ENCODE measurements around the gene GABPA. TPM values are rescaled to one million over a fixed set of nuclear protein-coding genes. Genes with fewer than 3 reads are reported as not detected.
"Not testable (repeated sequence)": the region's sequence is repeated elsewhere in the genome, so short reads cannot be mapped to it uniquely, and the experiment has no call there.

The GABPA gene
- total and polyA plus RNA-seq, 4 donors: 5.4 to 19.4 (median 11.5) TPM

- TF ChIP-seq, protein P1, sequence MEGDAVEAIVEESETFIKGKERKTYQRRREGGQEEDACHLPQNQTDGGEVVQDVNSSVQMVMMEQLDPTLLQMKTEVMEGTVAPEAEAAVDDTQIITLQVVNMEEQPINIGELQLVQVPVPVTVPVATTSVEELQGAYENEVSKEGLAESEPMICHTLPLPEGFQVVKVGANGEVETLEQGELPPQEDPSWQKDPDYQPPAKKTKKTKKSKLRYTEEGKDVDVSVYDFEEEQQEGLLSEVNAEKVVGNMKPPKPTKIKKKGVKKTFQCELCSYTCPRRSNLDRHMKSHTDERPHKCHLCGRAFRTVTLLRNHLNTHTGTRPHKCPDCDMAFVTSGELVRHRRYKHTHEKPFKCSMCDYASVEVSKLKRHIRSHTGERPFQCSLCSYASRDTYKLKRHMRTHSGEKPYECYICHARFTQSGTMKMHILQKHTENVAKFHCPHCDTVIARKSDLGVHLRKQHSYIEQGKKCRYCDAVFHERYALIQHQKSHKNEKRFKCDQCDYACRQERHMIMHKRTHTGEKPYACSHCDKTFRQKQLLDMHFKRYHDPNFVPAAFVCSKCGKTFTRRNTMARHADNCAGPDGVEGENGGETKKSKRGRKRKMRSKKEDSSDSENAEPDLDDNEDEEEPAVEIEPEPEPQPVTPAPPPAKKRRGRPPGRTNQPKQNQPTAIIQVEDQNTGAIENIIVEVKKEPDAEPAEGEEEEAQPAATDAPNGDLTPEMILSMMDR (IDR thresholded peaks at IDR 0.05; ENCODE audit: low read depth, low read length, missing input control): no peak
Observed at GRCh38 chr21:25710550-25710949, 24.2 kb upstream of the GABPA start (continued).

GRCh38 chr21:25714066-25714465 lies 20.7 kb upstream of the GABPA start:
- not testable (repeated sequence) for H3K27ac ChIP-seq (ENCODE audit: low read depth in 1 of 2, low read length in 2 of 2); DNase-seq (ENCODE audit: low spot score); H3K4me1 ChIP-seq (ENCODE audit: control insufficient read depth in 4 of 4, insufficient read depth in 4 of 4, low read length in 3 of 4); H3K9me3 ChIP-seq (ENCODE audit: control insufficient read depth in 4 of 4, low read length in 3 of 4); H3K9ac ChIP-seq (ENCODE audit: low read depth in 1 of 2, low read length in 2 of 2); H3K27me3 ChIP-seq (ENCODE audit: control insufficient read depth in 4 of 4, insufficient read depth in 4 of 4, low read length in 3 of 4); H3K4me3 ChIP-seq (ENCODE audit: low read depth in 1 of 3, low read length in 3 of 3)
- H3K36me3 ChIP-seq (ENCODE audit: control insufficient read depth in 4 of 4, insufficient read depth in 3 of 4, low read depth in 1 of 4, low read length in 3 of 4): peaks cover 0 to 17% (median 0%) of the 10 kb centered on the region in 4 donors
- WGBS: 96% methylated on average over 10 of the region's 10 CpGs

GRCh38 chr21:25717491-25718147 lies 17.2 kb upstream of the GABPA start:
- no peaks in the 10 kb centered on the region for H3K27me3 ChIP-seq (ENCODE audit: control insufficient read depth in 4 of 4, insufficient read depth in 4 of 4, low read length in 3 of 4)
- H3K4me1 ChIP-seq (ENCODE audit: control insufficient read depth in 4 of 4, insufficient read depth in 4 of 4, low read length in 3 of 4): no peaks in the 10 kb centered on the region
- no peak for DNase-seq (ENCODE audit: low spot score)
- H3K9me3 ChIP-seq (ENCODE audit: control insufficient read depth in 4 of 4, low read length in 3 of 4): no peaks in the 10 kb centered on the region
- no peak overlapping the region for H3K4me3 ChIP-seq (ENCODE audit: low read depth in 1 of 3, low read length in 3 of 3)
- WGBS: 90% methylated on average over 5 of the region's 5 CpGs
- no peak for TF ChIP-seq TAF1 (conservative IDR thresholded peaks at IDR 0.05)
- no peak for TF ChIP-seq REST (IDR thresholded peaks at IDR 0.05)
- no peak for TF ChIP-seq MAX (IDR thresholded peaks at IDR 0.05)
- peaks cover 5 to 30% (median 10%) of the 10 kb centered on the region in 4 donors for H3K36me3 ChIP-seq (ENCODE audit: control insufficient read depth in 4 of 4, insufficient read depth in 3 of 4, low read depth in 1 of 4, low read length in 3 of 4)
- no peak overlapping the region for H3K27ac ChIP-seq (ENCODE audit: low read depth in 1 of 2, low read length in 2 of 2)
- H3K9ac ChIP-seq (ENCODE audit: low read depth in 1 of 2, low read length in 2 of 2): no peak overlapping the region

- H3K4me3 ChIP-seq (ENCODE audit: low read depth in 1 of 3, low read length in 3 of 3): no peak overlapping the region
- DNase-seq (ENCODE audit: low spot score): no peak
- 89% methylated on average over 3 of the region's 3 CpGs for WGBS
- H3K36me3 ChIP-seq (ENCODE audit: control insufficient read depth in 4 of 4, insufficient read depth in 3 of 4, low read depth in 1 of 4, low read length in 3 of 4): peaks cover 7 to 62% (median 42%) of the 10 kb centered on the region in 4 donors
- H3K27ac ChIP-seq (ENCODE audit: low read depth in 1 of 2, low read length in 2 of 2): no peak overlapping the region
- H3K4me1 ChIP-seq (ENCODE audit: control insufficient read depth in 4 of 4, insufficient read depth in 4 of 4, low read length in 3 of 4): no peaks in the 10 kb centered on the region
- H3K27me3 ChIP-seq (ENCODE audit: control insufficient read depth in 4 of 4, insufficient read depth in 4 of 4, low read length in 3 of 4): no peaks in the 10 kb centered on the region
- no peaks in the 10 kb centered on the region for H3K9me3 ChIP-seq (ENCODE audit: control insufficient read depth in 4 of 4, low read length in 3 of 4)
- H3K9ac ChIP-seq (ENCODE audit: low read depth in 1 of 2, low read length in 2 of 2): no peak overlapping the region
- no peak for TF ChIP-seq GABPA (IDR thresholded peaks at IDR 0.05 in 1 of 2, conservative IDR thresholded peaks at IDR 0.05 in 1 of 2)
- TF ChIP-seq TAF1 (conservative IDR thresholded peaks at IDR 0.05): no peak
- no peak for TF ChIP-seq REST (IDR thresholded peaks at IDR 0.05)
- TF ChIP-seq HNF4A (conservative IDR thresholded peaks at IDR 0.05): no peak
- no peak for TF ChIP-seq MAX (IDR thresholded peaks at IDR 0.05)
- TF ChIP-seq EGR1 (IDR thresholded peaks at IDR 0.05; ENCODE audit: low read depth in 2 of 2): no peak
- no peak for TF ChIP-seq RXRA (IDR thresholded peaks at IDR 0.05)
- TF ChIP-seq JUND (IDR thresholded peaks at IDR 0.05): no peak
- TF ChIP-seq, protein P1 (IDR thresholded peaks at IDR 0.05; ENCODE audit: low read depth, low read length, missing input control): no peak
- no peak for TF ChIP-seq FOXA1 (IDR thresholded peaks at IDR 0.05)
- no peak for TF ChIP-seq FOXA2 (IDR thresholded peaks at IDR 0.05)
- TF ChIP-seq NR2F2 (IDR thresholded peaks at IDR 0.05): no peak
Observed at GRCh38 chr21:25721987-25722386, 12.8 kb upstream of the GABPA start.

Data from liver (tissue), 9 donors.